ENCODE data around the gene LAP3.

The LAP3 gene

GRCh38 chr4:17657090-17657489, 80.1 kb downstream of the LAP3 start:
- Histone ChIP-seq H3K9ac (ENCODE audit: low read length) (no peak overlapping the region), H3K9me3 (ENCODE audit: insufficient read depth, low read length) (no peaks in the 10 kb centered on the region), H2AFZ (ENCODE audit: low read depth, low read length, severe bottlenecking) (no peak overlapping the region), H3K36me3 (ENCODE audit: low read length) (no peaks in the 10 kb centered on the region), H3K27ac (ENCODE audit: low read depth, low read length) (no peak overlapping the region), H3F3A (ENCODE audit: insufficient read depth) (no peaks in the 10 kb centered on the region), H3K79me2 (ENCODE audit: insufficient read depth, low read length) (no peaks in the 10 kb centered on the region), H4K20me1 (ENCODE audit: low read depth, low read length) (no peaks in the 10 kb centered on the region), H3K4me3 (ENCODE audit: insufficient read depth, low read length, poor library complexity, severe bottlenecking) (no peak overlapping the region), H3K9me2 (replicated peaks; ENCODE audit: insufficient read depth, low read length) (no peaks in the 10 kb centered on the region), H3K27me3 (ENCODE audit: low read length) (no peaks in the 10 kb centered on the region), H3K4me2 (ENCODE audit: low read depth, low read length, poor library complexity, severe bottlenecking) (no peak overlapping the region)
- TF ChIP-seq EZH2phosphoT487 (conservative IDR thresholded peaks at IDR 0.05; ENCODE audit: low read length): no peak
- TF ChIP-seq CTCF (IDR thresholded peaks at IDR 0.05; ENCODE audit: insufficient read depth, low read length, poor library complexity, severe bottlenecking): no peak
